IMR-90 (cell line): Measurements from ENCODE around the gene UBAP2L. TPM values are rescaled to one million over a fixed set of nuclear protein-coding genes. Genes with fewer than 3 reads are reported as not detected.

Source experiments
- ATAC-seq: fragments of 200-7000 bp; cut with Tn5 transposase; 2 replicates; pipeline ENCODE4 v1.9.1; 2020; ENCODE audit warnings: low read depth, mild to moderate bottlenecking, moderate library complexity
- BruUV-seq: library from RNA; stranded (reverse); fragments of 400-500 nt; replicated peaks from 2 replicates; lab custom pipeline; 2021; lab: Mats Ljungman, UMichigan
- CTCF ChIA-PET: fragments of 300-600 bp; formaldehyde crosslinking; extraction: SDS; loops from one replicate; lab custom pipeline; 2021; ENCODE audit warnings: antibody characterized with exemption; lab: Yijun Ruan, JAX
- POLR2A ChIA-PET: fragments of 300-600 bp; sonication (Branson Sonifier 250); formaldehyde crosslinking; loops from one replicate; lab custom pipeline; 2022; ENCODE audit warnings: antibody characterized with exemption; ENCODE audit not compliant: unreplicated experiment; lab: Charles Lee
- DNase-seq: peaks from one replicate; pipeline ENCODE4 v3.0.0; 2013
- H2AFZ ChIP-seq: replicated peaks from 2 replicates; pipeline ENCODE3; 2013; ENCODE audit warnings: low read length, mild to moderate bottlenecking; ENCODE audit not compliant: poor library complexity
- H2AK5ac ChIP-seq: 2 replicates; pipeline ENCODE4 v1.6.1; 2013; ENCODE audit warnings: low read depth, low read length, inconsistent platforms
- H2AK9ac ChIP-seq: replicated peaks from 2 replicates; pipeline ENCODE3; 2013; ENCODE audit warnings: mild to moderate bottlenecking, low read depth, low read length, moderate library complexity; ENCODE audit not compliant: poor library complexity
- H2BK120ac ChIP-seq: 2 replicates; pipeline ENCODE4 v1.6.1; 2013; ENCODE audit warnings: low read depth, low read length, inconsistent platforms
- H2BK15ac ChIP-seq: 3 replicates; pipeline ENCODE4 v1.6.1; 2013; ENCODE audit warnings: low read depth, low read length, inconsistent platforms
- H2BK20ac ChIP-seq: 2 replicates; pipeline ENCODE4 v1.6.1; 2013; ENCODE audit warnings: low read depth, mild to moderate bottlenecking, inconsistent platforms, low read length, moderate library complexity
- H2BK5ac ChIP-seq: 2 replicates; pipeline ENCODE4 v1.6.1; 2013; ENCODE audit warnings: mild to moderate bottlenecking, low read depth, low read length, inconsistent platforms; ENCODE audit not compliant: poor library complexity, severe bottlenecking
- H3K14ac ChIP-seq: replicated peaks from 2 replicates; pipeline ENCODE4 v1.6.1; 2013; ENCODE audit warnings: low read depth, low read length, inconsistent platforms
- H3K18ac ChIP-seq: 2 replicates; pipeline ENCODE4 v1.6.1; 2013; ENCODE audit warnings: low read depth, low read length, control low read depth
- H3K23ac ChIP-seq: 2 replicates; pipeline ENCODE4 v1.6.1; 2013; ENCODE audit warnings: low read depth, low read length, inconsistent platforms
- H3K27ac ChIP-seq: 2 replicates; pipeline ENCODE4 v1.5.1; 2013; ENCODE audit warnings: mild to moderate bottlenecking, control low read depth, low read length; ENCODE audit not compliant: insufficient read depth
- H3K27me3 ChIP-seq: 2 replicates; pipeline ENCODE4 v1.6.1; 2013; ENCODE audit warnings: low read length; ENCODE audit not compliant: control insufficient read depth, insufficient read depth
- H3K36me3 ChIP-seq: 2 replicates; pipeline ENCODE4 v1.6.1; 2013; ENCODE audit warnings: low read length, mixed read lengths; ENCODE audit not compliant: control insufficient read depth, insufficient read depth
- H3K4ac ChIP-seq: 2 replicates; pipeline ENCODE4 v1.6.1; 2013; ENCODE audit warnings: low read depth, low read length, inconsistent platforms
- H3K4me1 ChIP-seq: 2 replicates; pipeline ENCODE4 v1.6.1; 2013; ENCODE audit warnings: low read length, mixed read lengths; ENCODE audit not compliant: control insufficient read depth, insufficient read depth
- H3K4me2 ChIP-seq: 2 replicates; pipeline ENCODE4 v1.6.1; 2013; ENCODE audit warnings: low read depth, mild to moderate bottlenecking, control low read depth, low read length, moderate library complexity
- H3K4me3 ChIP-seq: 2 replicates; pipeline ENCODE4 v1.5.1; 2013; ENCODE audit warnings: low read depth, mild to moderate bottlenecking, control low read depth, low read length, moderate library complexity; ENCODE audit not compliant: insufficient read depth
- H3K56ac ChIP-seq: 2 replicates; pipeline ENCODE4 v1.6.1; 2013; ENCODE audit warnings: low read length, inconsistent platforms; ENCODE audit not compliant: insufficient read depth; ENCODE audit errors: extremely low read depth
- H3K79me1 ChIP-seq, 2 experiments: 2 replicates each; pipeline ENCODE4 v1.6.1; 2013; ENCODE audit warnings: low read length in 2 of 2, inconsistent platforms in 1 of 2, low read depth in 1 of 2
- H3K9ac ChIP-seq: 2 replicates; pipeline ENCODE4 v1.6.1; 2013; ENCODE audit warnings: low read depth, low read length, control low read depth
- H3K9me1 ChIP-seq: 2 replicates; pipeline ENCODE4 v1.6.1; 2013; ENCODE audit warnings: low read length, inconsistent platforms; ENCODE audit not compliant: insufficient read depth
- H3K9me3 ChIP-seq: 2 replicates; pipeline ENCODE4 v1.6.1; 2013; ENCODE audit warnings: low read length; ENCODE audit not compliant: control insufficient read depth, insufficient read depth
- H4K20me1 ChIP-seq: 2 replicates; pipeline ENCODE4 v1.6.1; 2013; ENCODE audit warnings: low read length, inconsistent platforms; ENCODE audit not compliant: insufficient read depth
- H4K5ac ChIP-seq: 2 replicates; pipeline ENCODE4 v1.6.1; 2013; ENCODE audit warnings: mild to moderate bottlenecking, low read depth, low read length, control low read depth
- H4K8ac ChIP-seq, 2 experiments: 2 replicates each; pipeline ENCODE4 v1.6.1; 2013; ENCODE audit warnings: low read depth in 2 of 2, low read length in 2 of 2, control low read depth in 1 of 2, inconsistent platforms in 1 of 2
- H4K91ac ChIP-seq: 2 replicates; pipeline ENCODE4 v1.6.1; 2013; ENCODE audit warnings: low read depth, low read length, inconsistent platforms; ENCODE audit not compliant: insufficient read depth
- RFX5 ChIP-seq: IDR thresholded peaks from 2 replicates; pipeline ENCODE4 v1.8.0; 2012; ENCODE audit warnings: low read depth, mild to moderate bottlenecking, low read length, moderate library complexity
- WGBS, 2 experiments: methylation state at CpG; one replicate each; pipeline versions ENCODE4 v1.1.5 to v1.1.7; 2013; ENCODE audit warnings: missing lambda C conversion rate in 2 of 2; ENCODE audit not compliant: insufficient read length in 1 of 2; ENCODE audit errors: extremely low coverage in 2 of 2; 5-methylcytosine and 5-hydroxymethylcytosine counted together
- dilution Hi-C: fragments of 300-500 bp; cut with HindIII; formaldehyde crosslinking; loops from one replicate; pipeline ENCODE4 v1.14.3; 2018; ENCODE audit warnings: low sequenced_read_pairs; ENCODE audit not compliant: unreplicated experiment
- in situ Hi-C: fragments of 300-500 bp; cut with MboI; formaldehyde crosslinking; loops from 3 replicates; pipeline ENCODE4 v1.14.3; 2019; ENCODE audit warnings: low sequenced_read_pairs, inconsistent platforms, mixed read lengths
- intact Hi-C: fragments of 100-400 bp; cut with micrococcal nuclease; formaldehyde crosslinking; loops from 2 replicates; pipeline ENCODE4 v1.10.0; 2022
- polyA plus RNA-seq, 3 experiments: library from polyadenylated mRNA; depleted of rRNA; stranded (reverse); fragments of >200 nt; gene quantifications; 2 replicates each; pipeline ENCODE4 v1.2.3, GENCODE V29; 2012; ENCODE audit warnings: low replicate concordance in 1 of 3
- total RNA-seq: library from RNA; depleted of rRNA; stranded (reverse); fragments of >200 nt; gene quantifications from 2 replicates; pipeline ENCODE4 v1.2.3, GENCODE V29; 2012

Gene UBAP2L
- total and polyA plus RNA-seq, 2 of the 4 experiments (the other 2 are of a cell fraction) = 57.5 to 149 TPM

DNA sequence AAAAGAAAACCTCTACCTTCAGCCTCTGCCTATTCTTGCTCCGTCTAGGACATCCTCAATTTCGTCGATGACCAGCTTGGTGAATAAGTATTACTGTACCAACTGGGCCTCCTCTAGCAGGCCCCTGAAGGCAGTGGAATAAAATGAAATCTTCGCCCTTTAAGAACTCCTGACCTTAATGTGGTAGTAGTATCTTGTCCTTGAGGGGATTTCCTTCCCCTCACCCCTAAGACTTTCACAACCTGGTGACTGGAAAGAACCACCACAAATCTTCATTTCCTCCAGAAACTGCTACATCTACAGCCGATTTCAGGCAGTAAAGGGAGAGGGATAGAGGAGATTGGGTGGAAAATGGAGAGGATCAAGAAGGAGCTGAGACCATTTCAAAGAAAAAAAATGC is 50.1 kb downstream of the UBAP2L start:
- no peak for ATAC-seq
- POLR2A ChIA-PET = no interaction called here
- dilution Hi-C loops = no loop called here

More for the DNA sequence above, 50.1 kb downstream of the UBAP2L start:
- no peak overlapping the region for H3K4ac ChIP-seq
- BruUV-seq = no TSS peak
- no peak overlapping the region for H2AK5ac ChIP-seq
- H4K5ac ChIP-seq = no peak overlapping the region
- H2BK15ac ChIP-seq = no peak overlapping the region
- H3K27me3 ChIP-seq = no peaks in the 10 kb centered on the region
- no peak overlapping the region for H3K4me2 ChIP-seq
- H3K4me1 ChIP-seq = peaks cover 4% of the 10 kb centered on the region; the same call in 1 of the 2 replicates
- H2AFZ ChIP-seq = no peak overlapping the region
- no peak overlapping the region for H3K9ac ChIP-seq
- peaks cover 40% of the 10 kb centered on the region for H3K36me3 ChIP-seq
- H3K4me3 ChIP-seq = no peak overlapping the region
- H4K20me1 ChIP-seq = no peaks in the 10 kb centered on the region
- H4K8ac ChIP-seq = no peak overlapping the region
- H3K9me3 ChIP-seq = no peaks in the 10 kb centered on the region
- H3K14ac ChIP-seq = no peak overlapping the region
- in situ Hi-C loops (loop anchor here (5.0 kb wide), 1 partner anchor 66 kb away; no protein-coding TSS in a partner anchor), intact Hi-C loops (loop anchor here (10.0 kb wide), 1 partner anchor 174 kb away; no protein-coding TSS in a partner anchor)
- CTCF ChIA-PET = interaction anchor here (1.2 kb wide), 1 partner anchor 65 kb away, joined by 4 read pairs; no protein-coding TSS in a partner anchor
- no peak overlapping the region for H2BK120ac ChIP-seq
- no peak overlapping the region for H3K18ac ChIP-seq
- H3K27ac ChIP-seq = no peak overlapping the region
- H3K79me1 ChIP-seq = peaks cover 12 to 14% of the 10 kb centered on the region in 2 experiments
- H4K91ac ChIP-seq = no peak overlapping the region
- no peak for TF ChIP-seq RFX5
- no peak overlapping the region for H2BK5ac ChIP-seq
- DNase-seq = no peak
- no CpG with 5 or more reads among the region's 5 CpGs for WGBS, 2 experiments
- no peak overlapping the region for H3K56ac ChIP-seq
- no peak overlapping the region for H2AK9ac ChIP-seq
- H3K23ac ChIP-seq = no peak overlapping the region
- peaks cover 5% of the 10 kb centered on the region; the same call in 1 of the 2 replicates for H3K9me1 ChIP-seq
- H2BK20ac ChIP-seq = no peak overlapping the region
